ENCODE results near the gene GATAD2B. TPM values are rescaled to one million over a fixed set of nuclear protein-coding genes. Genes with fewer than 3 reads are reported as not detected.

GATAD2B gene
- total RNA-seq, 4 donors from 2014 or later = 16.7 to 28.1 (median 20.2) TPM

GRCh38 chr1:153774780-153775457 is 147.9 kb downstream of the GATAD2B start, which contains the start of gene SLC27A3:
Gene SLC27A3, plus strand, starts transcription at chr1:153775407. Its CDS starts 91 bp downstream, at chr1:153775498.
- 6% methylated on average over 19 of the region's 35 CpGs; no CpG with 5 or more reads in 1 of the 2 donors for WGBS, 2 donors (ENCODE audit: low coverage in 1 of 2)
- intact Hi-C loops (cut with DNase I; ENCODE audit: low total_unique reads) = loop anchor here (1.0 kb wide), 1 partner anchor 97 kb away; the partner anchor contains the start of gene NPR1
- no peaks in the 10 kb centered on the region for H3K9me3 ChIP-seq
- H3K36me3 ChIP-seq = peaks cover 0 to 10% (median 0%) of the 10 kb centered on the region in 4 donors
- peak within 1 kb of the TSS; percentile 51 to 92 (median 86) for H3K4me3 ChIP-seq
- TF ChIP-seq, protein P1, sequence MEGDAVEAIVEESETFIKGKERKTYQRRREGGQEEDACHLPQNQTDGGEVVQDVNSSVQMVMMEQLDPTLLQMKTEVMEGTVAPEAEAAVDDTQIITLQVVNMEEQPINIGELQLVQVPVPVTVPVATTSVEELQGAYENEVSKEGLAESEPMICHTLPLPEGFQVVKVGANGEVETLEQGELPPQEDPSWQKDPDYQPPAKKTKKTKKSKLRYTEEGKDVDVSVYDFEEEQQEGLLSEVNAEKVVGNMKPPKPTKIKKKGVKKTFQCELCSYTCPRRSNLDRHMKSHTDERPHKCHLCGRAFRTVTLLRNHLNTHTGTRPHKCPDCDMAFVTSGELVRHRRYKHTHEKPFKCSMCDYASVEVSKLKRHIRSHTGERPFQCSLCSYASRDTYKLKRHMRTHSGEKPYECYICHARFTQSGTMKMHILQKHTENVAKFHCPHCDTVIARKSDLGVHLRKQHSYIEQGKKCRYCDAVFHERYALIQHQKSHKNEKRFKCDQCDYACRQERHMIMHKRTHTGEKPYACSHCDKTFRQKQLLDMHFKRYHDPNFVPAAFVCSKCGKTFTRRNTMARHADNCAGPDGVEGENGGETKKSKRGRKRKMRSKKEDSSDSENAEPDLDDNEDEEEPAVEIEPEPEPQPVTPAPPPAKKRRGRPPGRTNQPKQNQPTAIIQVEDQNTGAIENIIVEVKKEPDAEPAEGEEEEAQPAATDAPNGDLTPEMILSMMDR (IDR thresholded peaks at IDR 0.05) = no peak
- no peak for TF ChIP-seq POLR2A (IDR thresholded peaks at IDR 0.05)
- peak in 1 of 3 donors; percentile 12 for TF ChIP-seq POLR2AphosphoS5 (IDR thresholded peaks at IDR 0.05)
- no peak for TF ChIP-seq EP300 (IDR thresholded peaks at IDR 0.05; ENCODE audit: low read depth)
- peak within 1 kb of the TSS; percentile 86 to 97 (median 92) for H3K27ac ChIP-seq
- H3K27me3 ChIP-seq = no peaks in the 10 kb centered on the region
- in situ Hi-C loops (cut with MboI; ENCODE audit: low pct_ligation_motif_present in 1 of 4, low pct_unique_long_range_greater_than_20kb in 1 of 4, low sequenced_read_pairs in 3 of 4) = loop anchor here in 1 of 4 donors (10.0 kb wide), 1 partner anchor 100 kb away; the partner anchor contains the start of genes ILF2 and NPR1
- DNase-seq = peak; percentile 77
- H3K4me1 ChIP-seq = peaks cover 12 to 32% (median 21%) of the 10 kb centered on the region in 4 donors

DNA sequence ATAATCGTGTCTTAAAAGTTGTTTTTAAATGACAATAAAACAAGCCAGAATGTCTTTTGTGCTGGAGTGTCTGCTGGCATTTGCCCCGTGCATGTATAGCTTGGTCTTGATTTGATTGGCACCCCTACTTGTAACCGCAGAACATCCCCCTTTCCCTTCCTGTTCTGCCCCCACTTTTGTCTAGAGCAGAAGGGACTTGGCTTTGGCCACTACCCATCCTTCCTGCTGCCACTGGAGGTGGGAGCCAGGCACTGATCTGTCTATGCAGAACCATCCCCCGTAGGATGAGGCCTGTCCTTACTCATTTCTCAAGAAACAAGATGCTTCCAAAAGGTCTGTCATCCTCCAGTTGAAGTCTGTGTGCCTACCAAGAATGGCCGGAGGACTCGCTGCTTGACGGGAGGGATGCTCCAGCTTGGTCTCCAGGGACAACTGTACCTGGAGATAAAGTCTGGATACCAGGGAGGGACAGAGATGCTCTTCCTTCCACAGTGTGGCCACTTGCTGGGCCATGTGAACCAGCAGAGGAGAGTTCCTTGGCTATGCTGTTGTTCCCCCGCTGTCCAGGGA is 148.7 kb downstream of the GATAD2B start:
- Histone ChIP-seq H3K9me3 (no peaks in the 10 kb centered on the region), H3K4me1 (peaks cover 14 to 32% (median 20%) of the 10 kb centered on the region in 4 donors), H3K27me3 (no peaks in the 10 kb centered on the region), H3K4me3 (no peak overlapping the region), H3K27ac (peak overlapping the region; percentile 86 to 97 (median 92)), H3K36me3 (peaks cover 0 to 11% (median 0%) of the 10 kb centered on the region in 4 donors)
- intact Hi-C loops (cut with DNase I; ENCODE audit: low total_unique reads) = loop anchor here (1.0 kb wide), 1 partner anchor 96 kb away; the partner anchor contains the start of gene NPR1
- 55 to 78% methylated on average over 4 to 8 of the region's 8 CpGs for WGBS, 2 donors (ENCODE audit: low coverage in 1 of 2)
- in situ Hi-C loops (cut with MboI; ENCODE audit: low pct_ligation_motif_present in 1 of 4, low pct_unique_long_range_greater_than_20kb in 1 of 4, low sequenced_read_pairs in 3 of 4) = loop anchor here in 1 of 4 donors (10.0 kb wide), 1 partner anchor 99 kb away; the partner anchor contains the start of genes ILF2 and NPR1
- no peak for TF ChIP-seq POLR2AphosphoS5 (IDR thresholded peaks at IDR 0.05)
- no peak for DNase-seq

DNA sequence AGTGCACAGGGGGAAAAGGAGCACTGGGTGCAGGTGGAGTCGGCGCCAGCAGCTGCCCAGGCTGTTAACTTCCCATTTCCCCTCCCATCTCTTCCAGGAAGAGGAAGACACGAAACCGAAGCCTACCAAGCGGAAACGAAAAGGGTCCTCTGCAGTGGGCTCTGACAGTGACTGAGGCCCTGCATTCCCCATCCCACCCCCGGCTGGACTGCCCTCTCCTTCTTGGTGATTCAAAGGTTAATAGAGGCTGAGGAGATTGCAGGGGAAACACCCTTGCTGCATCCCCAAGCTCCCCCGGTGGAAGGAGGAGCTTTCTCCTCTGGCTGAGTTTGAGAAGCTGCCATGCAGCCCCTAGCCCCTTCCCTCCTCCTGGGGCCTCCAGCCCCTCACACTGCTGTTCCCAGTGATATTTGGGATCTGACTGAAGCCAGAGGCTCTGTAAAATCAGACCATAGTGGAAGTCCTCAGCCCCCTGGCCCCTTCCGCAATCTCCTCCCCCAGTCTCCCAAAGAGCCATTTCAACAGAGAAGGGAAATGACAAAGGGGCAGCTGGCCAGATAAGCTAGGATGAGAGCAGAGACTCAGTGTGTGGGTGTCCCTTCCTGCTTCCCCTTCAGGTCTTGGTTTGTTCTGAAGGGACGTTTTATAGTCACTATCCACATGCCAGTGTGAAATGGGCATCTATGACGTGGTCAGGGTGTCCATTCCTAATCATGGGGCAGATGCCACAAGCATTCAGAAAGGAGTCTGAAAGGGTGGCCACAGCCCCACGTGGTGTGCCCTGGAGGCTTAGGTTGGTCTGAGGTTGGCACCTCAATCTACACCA is 149.5 kb downstream of the GATAD2B start:
- peaks cover 0 to 19% (median 0%) of the 10 kb centered on the region in 4 donors for H3K36me3 ChIP-seq
- TF ChIP-seq POLR2A (IDR thresholded peaks at IDR 0.05) (no peak), EP300 (IDR thresholded peaks at IDR 0.05; ENCODE audit: low read depth) (no peak), POLR2AphosphoS5 (IDR thresholded peaks at IDR 0.05) (no peak)
- TF ChIP-seq, protein P1 (IDR thresholded peaks at IDR 0.05) = no peak
- no peaks in the 10 kb centered on the region for H3K9me3 ChIP-seq
- peak overlapping the region; percentile 39 to 97 (median 88) for H3K27ac ChIP-seq
- no peak overlapping the region for H3K4me3 ChIP-seq
- DNase-seq = no peak
- H3K27me3 ChIP-seq = no peaks in the 10 kb centered on the region
- intact Hi-C loops (cut with DNase I; ENCODE audit: low total_unique reads) (no loop called here), in situ Hi-C loops (cut with MboI; ENCODE audit: low pct_ligation_motif_present in 1 of 4, low pct_unique_long_range_greater_than_20kb in 1 of 4, low sequenced_read_pairs in 3 of 4) (loop anchor here in 1 of 4 donors (10.0 kb wide), 1 partner anchor 99 kb away; the partner anchor contains the start of genes ILF2 and NPR1)
- H3K4me1 ChIP-seq = peaks cover 15 to 38% (median 27%) of the 10 kb centered on the region in 4 donors
- 52 to 67% methylated on average over 3 to 12 of the region's 12 CpGs for WGBS, 2 donors (ENCODE audit: low coverage in 1 of 2)

GRCh38 chr1:153771841-153772593 is 150.8 kb downstream of the GATAD2B start:
- Histone ChIP-seq H3K36me3 (peaks cover 0 to 19% (median 0%) of the 10 kb centered on the region in 4 donors), H3K27ac (no peak overlapping the region), H3K4me3 (no peak overlapping the region), H3K9me3 (no peaks in the 10 kb centered on the region), H3K27me3 (no peaks in the 10 kb centered on the region), H3K4me1 (peaks cover 11 to 41% (median 33%) of the 10 kb centered on the region in 4 donors)
- intact Hi-C loops (cut with DNase I; ENCODE audit: low total_unique reads) = no loop called here
- DNase-seq = no peak
- TF ChIP-seq, protein P1 (IDR thresholded peaks at IDR 0.05) = peak in 4 of 5 experiments; percentile 17 to 29 (median 22)
- no peak for TF ChIP-seq POLR2AphosphoS5 (IDR thresholded peaks at IDR 0.05)
- in situ Hi-C loops (cut with MboI; ENCODE audit: low pct_ligation_motif_present in 1 of 4, low pct_unique_long_range_greater_than_20kb in 1 of 4, low sequenced_read_pairs in 3 of 4) = loop anchor here in 1 of 4 donors (10.0 kb wide), 1 partner anchor 97 kb away; the partner anchor contains the start of genes ILF2 and NPR1
- WGBS, 2 donors (ENCODE audit: low coverage in 1 of 2) = 78 to 83% methylated on average over 5 to 20 of the region's 21 CpGs
